AG20443 (cell line): ENCODE results near the gene INKA2.

Experiments used
- DNase-seq: peaks from one replicate; pipeline ENCODE4 v3.0.0; 2012; ENCODE audit warnings: low spot score, mixed read lengths

The INKA2 gene

DNA sequence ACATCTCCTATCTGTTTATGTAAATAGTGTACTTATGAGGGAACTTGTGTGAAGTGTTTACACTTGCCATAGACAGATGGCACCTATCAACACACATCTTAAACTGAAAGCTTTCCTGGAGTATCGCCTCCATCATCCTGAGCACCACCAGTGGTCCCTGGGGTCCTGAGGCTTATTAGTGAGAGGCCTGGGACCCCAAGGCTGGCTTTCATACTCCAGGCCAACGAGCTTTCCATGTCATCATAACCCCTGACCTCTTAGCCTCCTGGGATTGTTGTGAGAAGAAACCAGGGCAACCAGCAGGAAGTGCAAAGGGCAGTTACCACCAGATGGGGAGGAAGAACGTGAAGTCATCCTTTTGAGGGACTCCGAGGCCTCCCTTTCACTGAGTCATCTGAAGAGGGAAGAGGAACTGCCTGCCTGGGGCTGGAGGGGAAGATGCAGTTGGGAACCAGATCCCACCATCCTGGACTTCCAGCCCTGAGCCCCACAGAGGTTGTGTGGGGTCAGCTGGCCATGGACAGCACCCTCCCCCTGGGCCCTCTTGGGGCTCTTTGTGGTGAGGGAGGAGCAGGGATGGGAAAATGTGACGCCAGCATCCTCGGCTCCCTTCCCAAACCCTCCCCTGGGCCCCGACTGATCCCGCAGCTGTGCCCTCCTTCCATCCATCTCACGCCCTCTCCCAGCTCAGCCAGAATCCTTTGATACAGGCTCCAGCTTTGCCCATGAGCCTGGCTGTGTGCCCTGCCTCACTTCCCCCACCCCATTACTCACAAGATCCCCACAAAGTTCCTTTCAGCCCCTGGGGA is 5.8 kb downstream of the INKA2 start:
- peak; percentile 81 for DNase-seq

DNA sequence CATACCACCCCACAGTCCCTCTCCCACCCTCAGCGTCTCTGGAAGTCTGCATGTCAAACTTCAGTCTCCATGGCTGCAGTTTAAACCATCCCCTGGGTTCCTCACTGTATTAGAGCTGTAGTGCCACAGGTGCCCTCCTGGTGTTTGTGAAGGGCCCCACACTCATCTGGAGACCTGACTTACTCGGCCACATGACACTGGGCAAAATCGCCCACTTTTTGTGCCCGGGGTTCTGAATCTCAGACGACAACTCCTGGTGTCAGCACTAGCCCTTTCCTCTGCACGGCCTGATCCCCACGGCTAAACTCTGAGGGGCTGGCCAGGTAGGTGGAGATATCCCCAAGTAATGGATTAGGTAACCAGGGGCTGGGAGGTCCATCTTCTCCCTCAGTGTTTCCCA is 6.5 kb downstream of the INKA2 start:
- no peak for DNase-seq

GRCh38 chr1:111731956-111732355 is 7.2 kb downstream of the INKA2 start:
- no peak for DNase-seq

DNA sequence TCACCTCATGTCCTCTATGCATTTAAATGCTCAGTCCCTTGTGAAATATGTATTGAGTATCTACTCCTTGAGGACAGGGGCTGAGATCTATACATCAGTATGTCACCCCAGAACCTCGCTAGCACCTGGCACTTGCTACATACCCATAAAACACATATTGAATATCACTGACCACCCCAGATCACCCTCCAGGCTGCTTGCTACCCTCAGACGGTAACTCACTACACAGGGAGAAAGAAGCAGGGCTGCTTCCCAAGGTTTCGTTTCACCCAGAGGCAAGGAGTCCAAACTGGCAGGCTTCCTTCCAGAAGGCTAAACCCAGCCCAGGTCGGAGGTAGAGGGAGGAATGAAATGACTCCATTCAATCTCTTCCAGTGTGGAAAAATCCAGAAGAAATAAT is 8.5 kb downstream of the INKA2 start:
- no peak for DNase-seq

DNA sequence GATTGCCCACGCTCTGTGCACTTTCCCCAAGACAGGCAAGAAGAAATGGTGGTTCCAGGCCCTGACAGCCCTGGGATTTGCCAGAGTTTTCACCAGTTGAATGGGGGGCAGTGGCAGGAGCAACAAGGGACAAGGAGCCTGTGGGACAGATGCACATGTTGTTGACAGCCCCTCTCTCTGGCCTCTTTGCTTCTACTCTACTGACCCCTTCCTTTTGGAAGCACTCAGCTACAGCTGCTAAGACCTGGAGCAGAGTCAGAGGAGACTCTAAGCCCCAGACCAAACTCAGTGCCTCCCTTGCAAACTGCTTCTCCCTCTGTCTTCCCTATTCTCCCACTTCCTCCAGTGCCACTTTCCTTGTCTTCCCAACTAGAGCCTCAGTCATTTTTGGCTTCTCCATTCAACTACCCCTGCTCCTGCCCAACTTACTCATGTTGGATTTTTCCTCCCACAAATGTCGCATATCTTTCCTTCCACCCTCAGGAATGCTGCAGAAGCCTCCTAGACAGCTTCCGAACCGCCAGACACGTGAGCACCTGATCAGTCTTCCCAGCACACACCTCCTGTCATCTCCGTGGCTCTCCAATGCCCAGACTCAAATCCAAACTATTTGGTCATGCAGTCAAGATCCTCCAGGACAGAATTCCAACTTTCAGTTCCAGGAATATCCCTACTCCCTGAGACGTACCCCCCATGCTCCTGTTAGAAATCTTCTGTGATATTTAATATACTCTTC is 9.1 kb downstream of the INKA2 start:
- DNase-seq, result no peak

DNA sequence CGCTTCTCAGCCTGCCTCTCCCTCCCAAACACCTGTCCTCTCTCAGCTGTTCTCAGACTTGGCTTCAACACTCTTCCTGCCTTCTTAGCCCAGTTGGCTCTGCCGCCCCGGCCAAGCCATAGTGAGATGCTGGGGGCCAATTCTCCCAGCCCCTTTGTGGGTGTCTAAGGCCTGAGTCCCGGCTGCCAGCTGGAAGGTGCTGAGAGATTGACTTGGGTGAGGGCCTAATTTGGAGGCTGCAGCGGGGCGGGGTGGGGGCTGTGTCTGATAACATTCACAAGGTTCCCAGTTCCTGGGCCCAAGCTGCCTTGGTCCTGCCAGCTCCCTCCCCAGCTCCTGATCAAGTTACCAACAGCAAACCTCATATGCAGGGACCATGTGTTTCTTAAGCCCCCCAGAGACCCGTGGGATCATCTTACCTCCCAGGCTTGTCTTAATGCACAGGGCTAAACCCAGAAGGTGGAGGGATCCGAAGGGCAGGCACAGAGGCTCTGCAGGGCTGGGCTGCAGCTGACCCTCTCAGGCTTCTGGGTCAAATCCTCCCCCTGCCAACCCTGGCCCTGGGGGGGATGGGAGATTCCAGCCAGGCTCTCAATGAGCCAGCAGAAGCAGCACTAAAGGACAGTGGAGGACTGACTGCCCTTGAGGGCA is 9.8 kb downstream of the INKA2 start:
- DNase-seq, result no peak

DNA sequence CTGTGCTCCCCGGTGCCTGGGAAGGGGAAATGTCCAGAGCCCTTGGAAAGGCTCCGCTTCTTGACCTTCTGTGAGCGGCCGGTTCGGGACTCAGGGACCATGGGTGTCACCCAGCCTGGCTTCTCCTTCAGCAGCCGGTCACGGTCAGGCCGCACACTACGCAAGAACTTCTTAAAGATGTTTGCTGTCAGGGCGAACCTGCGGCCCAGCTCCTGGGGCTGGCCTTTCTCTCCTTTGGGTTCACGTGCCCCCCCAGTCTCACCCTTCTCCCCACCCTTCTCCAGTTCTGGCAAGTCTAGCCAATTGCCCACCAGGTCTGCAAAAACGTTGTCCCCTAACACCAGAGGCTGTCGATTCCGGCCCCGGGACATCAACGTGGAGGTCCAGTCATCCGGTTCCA is 12.1 kb downstream of the INKA2 start:
- DNase-seq, result no peak

- no peak for DNase-seq
Measured at GRCh38 chr1:111725192-111725591, 14.0 kb downstream of the INKA2 start.

DNA sequence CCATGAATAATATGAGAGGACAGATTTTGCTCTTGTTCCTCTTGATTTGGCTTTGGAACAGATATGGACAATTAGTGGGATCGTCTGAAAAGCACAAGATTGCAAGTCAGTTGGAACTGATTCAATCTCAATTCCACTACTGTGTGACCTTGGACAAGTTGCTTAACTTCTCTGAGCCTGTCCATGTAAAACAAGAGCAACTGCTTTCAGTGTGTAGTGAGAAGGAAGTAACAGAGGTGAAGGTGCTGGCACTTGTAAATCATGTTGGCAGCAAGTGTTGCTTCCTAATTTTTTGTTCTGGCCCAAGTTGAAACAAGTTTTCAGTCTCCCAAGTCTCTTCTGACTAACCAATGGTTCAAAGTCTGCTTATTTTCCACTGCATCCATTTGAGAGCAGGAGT is 15.3 kb downstream of the INKA2 start:
- no peak for DNase-seq

DNA sequence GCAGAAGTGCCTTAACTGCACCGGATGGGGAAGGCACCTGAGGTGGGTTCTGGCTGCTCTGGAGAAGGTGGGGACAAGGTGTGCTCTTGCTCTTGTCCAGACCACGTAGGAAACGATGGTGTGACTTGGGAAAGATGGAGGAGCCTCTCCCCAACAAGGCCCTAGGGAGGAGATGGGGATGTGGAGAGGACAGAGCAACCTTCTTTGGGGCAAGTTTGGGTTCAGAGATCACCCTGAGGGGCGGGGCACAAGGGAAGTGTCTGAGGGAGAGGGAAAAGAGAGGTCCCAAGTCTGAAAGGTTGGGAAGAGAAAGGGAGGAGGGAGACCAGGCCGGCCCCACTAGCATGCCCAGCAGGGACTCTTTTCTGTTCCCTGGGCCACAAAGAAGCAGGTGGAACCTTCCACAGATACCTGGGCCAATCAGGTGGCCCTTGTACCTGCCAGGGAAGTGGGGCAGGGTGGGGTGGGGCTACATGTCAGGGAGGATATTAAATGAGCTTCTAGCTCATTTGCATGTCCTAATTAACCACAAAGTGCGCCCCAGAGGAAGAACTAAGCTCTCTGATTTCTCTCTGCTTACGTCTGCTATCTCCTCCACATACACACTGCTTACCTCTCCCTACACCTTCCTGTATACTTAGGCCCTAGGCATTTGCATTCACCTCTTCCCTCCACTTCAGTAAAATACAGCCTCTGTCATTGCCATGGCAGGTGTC is 15.9 kb downstream of the INKA2 start:
- no peak for DNase-seq

DNA sequence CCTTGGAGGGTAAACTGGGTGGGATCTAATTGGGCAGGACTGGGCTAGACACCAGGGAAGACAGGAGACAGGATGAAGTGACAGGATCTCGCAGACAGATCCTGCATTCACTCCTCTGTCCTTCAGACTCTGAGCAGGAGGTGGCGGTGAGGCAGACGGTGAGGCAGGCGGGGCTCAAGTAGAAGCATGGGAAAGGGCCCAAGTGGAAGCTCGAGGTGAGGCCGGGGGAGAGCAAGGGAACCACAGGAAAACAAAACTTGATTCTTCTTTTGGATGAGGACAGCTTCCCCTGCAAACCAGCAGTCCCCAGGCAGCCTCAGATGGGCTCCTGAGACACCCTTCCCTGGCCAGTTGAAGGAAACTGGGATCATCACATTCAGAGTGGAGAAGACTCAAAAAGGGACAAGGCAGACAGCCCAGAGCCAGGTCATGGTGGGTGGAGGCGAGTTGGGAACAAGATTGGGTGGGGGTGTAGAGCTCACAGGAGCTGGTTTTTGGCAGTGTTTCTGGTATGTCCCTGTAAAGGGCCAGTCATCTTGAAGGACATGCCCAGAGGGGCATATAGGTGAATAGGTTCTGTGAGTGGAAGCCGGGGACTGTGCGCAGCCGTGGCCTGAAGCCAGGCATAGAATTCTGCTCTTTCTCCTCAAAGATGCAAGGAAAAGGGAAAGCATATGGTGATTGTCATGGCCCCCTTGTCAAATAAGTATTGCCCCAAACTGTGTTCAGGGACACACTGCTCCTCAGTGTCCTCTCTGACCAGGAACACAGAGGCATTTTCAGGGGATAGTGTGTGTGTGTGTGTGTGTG is 18.0 kb downstream of the INKA2 start:
- DNase-seq, result no peak

DNA sequence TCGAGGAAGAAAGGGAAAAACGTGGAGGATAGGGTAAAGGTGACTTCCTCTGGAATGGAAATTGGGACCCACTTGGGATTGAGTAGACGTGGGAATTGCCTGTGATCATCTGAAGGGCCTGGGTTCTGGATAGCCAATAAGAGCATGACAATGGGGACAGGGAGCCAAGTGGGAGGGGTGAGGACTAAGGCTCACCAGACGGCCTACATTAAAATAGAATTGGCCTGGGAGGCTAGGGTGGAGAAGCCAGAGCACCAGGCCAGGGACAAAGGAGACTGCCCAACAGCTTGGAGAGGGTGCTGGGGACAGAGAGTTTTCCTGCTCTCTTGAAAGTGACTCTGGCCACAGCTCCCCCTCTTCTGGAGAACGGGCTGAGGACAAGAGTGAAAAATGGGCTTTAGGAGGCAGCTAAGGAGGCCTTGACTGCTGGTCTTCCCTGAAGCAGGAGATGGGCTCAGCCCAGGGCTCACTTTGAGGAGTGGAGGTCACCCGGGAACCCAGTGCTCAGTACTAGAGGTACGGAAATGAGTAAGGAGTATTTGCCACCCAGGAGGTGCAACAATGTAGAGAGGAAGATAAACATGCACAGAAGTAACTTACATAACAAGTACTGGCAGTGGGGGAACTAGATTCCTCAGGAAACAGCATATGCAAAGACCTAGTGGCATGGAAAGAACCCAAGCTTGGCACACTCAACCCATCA is 18.8 kb downstream of the INKA2 start:
- no peak for DNase-seq

GRCh38 chr1:111719674-111720132 is 19.5 kb downstream of the INKA2 start:
- no peak for DNase-seq

- DNase-seq, result no peak
Measured at GRCh38 chr1:111719135-111719534, 20.1 kb downstream of the INKA2 start.

- DNase-seq, result no peak
Measured at GRCh38 chr1:111717450-111717849, 21.7 kb downstream of the INKA2 start.

DNA sequence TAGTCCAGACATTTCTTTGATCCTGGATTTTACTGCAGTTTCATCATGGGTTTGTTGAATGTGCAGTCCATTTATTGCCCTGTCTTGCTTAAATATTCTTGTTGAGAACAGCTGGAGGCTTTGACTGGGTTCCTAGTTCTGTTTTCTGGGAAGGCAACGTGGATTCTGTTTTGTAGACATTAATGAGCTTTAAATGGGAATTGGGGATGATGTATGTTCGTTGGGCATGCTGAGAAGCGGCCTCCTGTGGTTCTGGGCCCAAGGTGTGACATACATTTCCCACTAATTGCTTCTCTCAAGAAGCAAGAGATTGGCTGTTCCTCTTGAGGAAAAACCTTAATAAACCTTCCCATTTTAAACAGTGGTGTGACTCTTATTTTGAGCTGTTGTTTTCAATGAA is 22.9 kb downstream of the INKA2 start:
- no peak for DNase-seq

DNA sequence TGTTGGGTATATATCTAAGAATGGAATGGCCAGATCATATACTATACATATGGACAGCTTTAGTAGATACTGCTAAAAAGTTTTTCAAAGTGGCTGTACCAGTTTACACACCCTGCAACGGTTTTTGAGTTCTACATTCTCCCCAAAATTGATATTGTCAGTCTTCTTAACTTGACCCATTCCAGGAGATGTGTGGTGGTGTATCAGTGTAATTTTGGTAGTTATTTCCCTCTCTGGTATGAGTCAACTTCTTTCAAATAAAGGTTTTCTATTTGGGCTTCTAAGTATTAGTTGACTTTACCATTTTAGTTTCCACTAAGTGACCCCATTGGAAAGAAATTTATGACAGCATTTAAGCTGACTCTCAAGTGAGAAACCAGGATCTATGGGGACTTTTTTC is 29.2 kb downstream of the INKA2 start:
- no peak for DNase-seq

DNA sequence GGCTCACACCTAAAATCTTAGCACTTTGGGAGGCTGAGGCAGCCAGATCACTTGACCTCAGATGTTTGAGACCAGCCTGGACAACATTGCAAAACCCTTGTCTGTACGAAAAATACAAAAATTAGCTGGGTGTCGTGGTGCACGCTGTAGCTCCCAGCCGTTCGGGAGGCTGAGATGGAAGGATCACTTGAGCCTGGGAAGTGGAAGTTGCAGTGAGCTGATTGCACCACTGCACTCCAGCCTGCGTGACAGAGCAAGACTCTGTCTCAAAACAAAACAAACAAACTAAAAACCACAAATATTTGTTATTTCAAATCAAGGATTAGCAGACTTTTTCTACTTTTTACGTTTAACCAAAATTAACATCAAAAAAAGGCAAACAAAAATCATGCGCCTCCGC is 31.3 kb downstream of the INKA2 start:
- no peak for DNase-seq

GRCh38 chr1:111706921-111707320 is 32.3 kb downstream of the INKA2 start:
- DNase-seq, result no peak

DNA sequence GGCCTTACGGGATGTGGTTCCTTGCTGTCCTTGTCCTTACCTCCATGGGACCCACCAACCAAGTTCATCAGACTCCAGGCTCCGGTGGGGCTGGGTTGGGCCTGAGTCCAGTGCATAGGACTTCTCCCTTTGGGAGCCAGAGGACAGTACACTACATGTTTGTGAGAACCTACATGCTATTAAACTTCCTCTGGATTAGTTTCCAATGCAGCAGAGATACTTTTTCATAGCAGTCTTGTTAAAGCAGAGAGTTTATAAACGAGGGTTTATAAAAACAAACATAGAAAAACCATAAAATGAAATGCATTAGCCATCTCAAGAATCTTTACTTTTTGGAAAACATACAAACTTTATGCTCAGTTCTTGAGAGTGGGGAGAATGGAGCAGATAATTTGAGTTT is 33.4 kb downstream of the INKA2 start:
- DNase-seq, result no peak

- no peak for DNase-seq
Measured at GRCh38 chr1:111704776-111705175, 34.4 kb downstream of the INKA2 start.
